PFSK-1 (cell line): Measurements from ENCODE around the gene CD300H.

Source experiments
- FOXP2 ChIP-seq: optimal IDR thresholded peaks from 2 replicates; pipeline ENCODE3; 2011; ENCODE audit warnings: borderline replicate concordance, control low read depth, inconsistent platforms; ENCODE audit not compliant: insufficient read depth; ENCODE audit errors: extremely low read length, extremely low read depth
- POLR2AphosphoS5 ChIP-seq: IDR thresholded peaks from 2 replicates; pipeline ENCODE4 v1.6.1; 2012; ENCODE audit warnings: low read depth, mild to moderate bottlenecking, control low read depth, low read length, moderate library complexity
- REST ChIP-seq, 2 experiments: IDR thresholded peaks; 2 replicates each; pipeline versions ENCODE4 v1.6.1 to v1.8.0; 2011 to 2012; ENCODE audit warnings: low read depth in 2 of 2, low read length in 2 of 2, control low read depth in 1 of 2, inconsistent platforms in 1 of 2, mild to moderate bottlenecking in 1 of 2, moderate library complexity in 1 of 2; ENCODE audit not compliant: insufficient read depth in 1 of 2
- SIN3A ChIP-seq: IDR thresholded peaks from 2 replicates; pipeline ENCODE4 v1.6.1; 2012; ENCODE audit warnings: mild to moderate bottlenecking, low read length, moderate library complexity, borderline replicate concordance; ENCODE audit not compliant: insufficient read depth
- TAF1 ChIP-seq: IDR thresholded peaks from 2 replicates; pipeline ENCODE4 v1.6.1; 2012; ENCODE audit warnings: low read length, control low read depth, borderline replicate concordance; ENCODE audit not compliant: insufficient read depth

The CD300H gene

GRCh38 chr17:74544991-74545842, 22.1 kb downstream of the CD300H start:
- no peak for TF ChIP-seq FOXP2
- TF ChIP-seq REST (IDR thresholded peaks at IDR 0.05; ENCODE audit: insufficient read depth in 1 of 2, low read depth in 2 of 2, low read length in 2 of 2): no peak
- no peak for TF ChIP-seq POLR2AphosphoS5
- no peak for TF ChIP-seq TAF1
- no peak for TF ChIP-seq SIN3A

- TF ChIP-seq TAF1: no peak
- TF ChIP-seq SIN3A: no peak
- TF ChIP-seq REST (IDR thresholded peaks at IDR 0.05; ENCODE audit: insufficient read depth in 1 of 2, low read depth in 2 of 2, low read length in 2 of 2): no peak
- TF ChIP-seq POLR2AphosphoS5: no peak
- no peak for TF ChIP-seq FOXP2
Measured at GRCh38 chr17:74543891-74544760, 23.2 kb downstream of the CD300H start.

GRCh38 chr17:74543406-74543805, 23.9 kb downstream of the CD300H start:
- TF ChIP-seq REST (IDR thresholded peaks at IDR 0.05; ENCODE audit: insufficient read depth in 1 of 2, low read depth in 2 of 2, low read length in 2 of 2): no peak
- TF ChIP-seq TAF1: no peak
- no peak for TF ChIP-seq FOXP2
- no peak for TF ChIP-seq SIN3A
- TF ChIP-seq POLR2AphosphoS5: no peak

- TF ChIP-seq POLR2AphosphoS5 (no peak), TAF1 (no peak), FOXP2 (no peak), SIN3A (no peak), REST (IDR thresholded peaks at IDR 0.05; ENCODE audit: insufficient read depth in 1 of 2, low read depth in 2 of 2, low read length in 2 of 2) (no peak)
Measured at GRCh38 chr17:74542727-74543383, 24.5 kb downstream of the CD300H start.
